Measurements from ENCODE around the gene DCTN1.
"Not testable (repeated sequence)": the region's sequence is repeated elsewhere in the genome, so short reads cannot be mapped to it uniquely, and the experiment has no call there.

The DCTN1 gene

DNA sequence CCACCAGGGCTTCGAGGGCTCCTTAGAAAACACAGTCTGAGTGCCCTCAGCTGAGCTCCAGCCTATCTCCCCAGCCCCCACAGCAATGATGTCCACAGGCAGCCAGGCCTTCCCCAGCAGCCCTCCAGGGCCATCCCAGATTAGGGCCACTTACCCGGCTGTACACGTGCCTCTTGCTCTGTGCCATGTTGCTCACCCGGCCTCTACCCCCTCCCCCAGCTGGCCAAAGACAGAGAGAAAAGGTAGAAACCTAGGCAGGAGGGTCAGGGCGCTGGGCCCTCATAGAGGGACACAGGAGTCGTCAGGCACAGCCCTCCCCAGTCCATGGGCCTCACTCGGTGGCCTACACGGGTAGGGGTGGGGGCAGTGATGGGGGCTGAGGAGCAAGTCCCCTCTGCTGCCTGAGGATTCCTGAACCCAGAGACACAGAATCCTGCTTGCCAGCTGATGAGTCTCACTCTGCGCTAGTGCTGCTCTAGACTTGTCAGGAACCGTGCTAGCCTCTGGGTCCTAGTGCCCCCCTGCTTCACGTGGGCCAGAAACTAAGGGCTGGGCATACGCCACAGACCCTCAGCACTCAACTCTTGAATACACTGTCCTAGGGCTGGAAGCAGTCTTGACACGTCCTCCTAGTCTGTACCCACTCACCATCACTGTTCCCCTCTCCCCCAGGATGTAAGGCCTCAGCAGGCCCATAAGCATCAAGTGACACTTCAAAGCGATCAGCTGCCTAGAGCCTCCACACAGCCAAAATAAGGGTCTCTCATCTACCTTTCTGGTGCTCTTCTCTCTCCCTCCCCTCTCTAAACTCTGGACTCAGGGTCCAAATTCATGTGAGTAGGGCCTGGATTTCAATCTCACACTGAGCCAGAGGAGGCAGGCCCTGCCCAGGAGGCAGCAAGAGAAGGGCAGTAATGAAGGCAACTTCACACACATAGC, at the start of gene DCTN1:
DCTN1 (minus strand) TSS at position 461 of the 939 bp plus-strand sequence; CDS start at position 187, 274 bp downstream.
- no peak for DNase-seq

DNA sequence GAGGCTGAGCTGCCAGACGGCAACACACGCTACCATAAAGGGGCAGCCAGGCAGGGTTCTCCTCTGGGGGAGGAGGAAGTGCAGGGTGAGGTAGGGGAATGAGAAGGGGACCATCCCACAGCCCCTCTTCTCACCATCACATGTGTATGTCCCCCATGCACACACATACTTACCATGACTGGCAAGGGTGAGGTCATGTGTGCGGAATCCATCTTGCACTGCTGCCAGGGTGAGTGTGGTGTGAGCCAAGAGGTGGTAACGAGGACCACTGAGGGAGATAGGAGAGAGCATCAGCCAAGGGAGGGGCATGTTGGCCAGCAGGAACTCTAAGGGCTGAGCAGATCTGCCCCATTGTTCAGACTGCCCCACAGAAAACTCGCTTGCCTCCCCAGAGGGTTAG, 48.6 kb upstream of the DCTN1 start:
- no peak for DNase-seq

DNA sequence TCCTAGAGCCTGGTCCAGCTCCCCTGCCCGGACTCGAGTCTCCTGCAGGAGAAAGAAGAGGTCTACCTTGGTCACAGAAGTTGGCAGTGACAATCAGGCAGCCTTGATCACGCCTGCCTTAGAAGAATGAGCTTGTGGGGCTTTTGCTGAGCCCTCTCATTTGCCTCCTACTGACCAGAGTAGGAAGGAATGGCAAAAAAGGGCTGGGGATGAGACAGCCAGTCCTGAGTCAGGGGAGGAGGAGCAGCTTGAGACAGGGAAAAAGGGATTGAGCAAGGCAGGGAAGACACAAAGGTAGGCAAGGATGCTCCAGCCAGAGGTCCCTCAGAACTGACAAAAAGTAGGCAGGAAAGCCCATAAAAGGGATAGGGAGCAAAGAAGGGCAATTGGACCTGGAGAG, 47.4 kb upstream of the DCTN1 start:
- DNase-seq: no peak

DNA sequence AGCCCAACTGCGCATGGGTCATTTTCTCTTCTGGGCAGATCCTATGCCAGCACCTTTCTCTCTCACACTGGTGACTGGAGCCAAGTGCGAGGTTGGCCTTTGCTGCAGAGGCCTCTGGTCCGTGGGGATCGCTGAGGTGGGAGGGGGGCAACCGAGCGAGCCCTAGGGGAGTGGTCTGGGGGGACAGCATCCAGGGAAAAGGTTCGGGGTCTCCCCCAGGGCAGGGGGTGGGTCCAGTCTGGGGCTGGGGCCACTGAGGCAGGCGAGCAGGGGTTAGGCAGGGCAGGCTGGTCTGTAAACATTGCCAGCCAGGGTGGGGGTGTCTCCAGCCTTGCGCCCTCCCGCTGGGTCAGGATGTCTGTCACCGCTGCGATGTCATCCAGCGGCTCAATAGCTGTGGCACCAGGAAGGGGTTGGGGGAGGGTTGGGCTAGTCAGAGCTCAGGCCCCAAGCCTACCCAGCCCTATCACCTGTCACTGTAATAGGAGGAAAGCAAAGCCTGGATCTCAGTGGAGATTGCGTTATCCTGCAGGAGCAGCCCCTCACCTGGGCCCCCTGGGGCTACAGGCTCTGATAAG, 46.2 kb upstream of the DCTN1 start:
- no peak for DNase-seq

DNA sequence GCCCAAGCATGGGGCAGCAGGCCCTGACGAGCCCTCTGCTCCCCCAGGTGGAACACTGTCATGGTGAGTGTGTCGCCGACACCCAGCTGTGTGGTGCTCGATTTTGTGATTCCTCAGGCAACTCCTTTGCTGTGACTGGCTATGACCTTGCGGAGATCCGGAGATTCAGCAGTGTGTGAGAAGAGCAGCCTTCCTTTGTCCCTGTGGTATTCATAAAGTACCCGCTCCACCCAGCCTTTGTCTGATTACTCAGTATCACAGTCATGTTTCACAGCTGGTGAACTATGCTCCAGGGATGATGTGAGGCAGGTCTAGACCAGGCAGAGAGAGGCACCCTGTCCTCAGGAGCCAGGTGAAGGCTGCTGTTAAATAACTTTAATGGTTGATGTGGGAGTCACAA, 45.4 kb upstream of the DCTN1 start:
- no peak for DNase-seq

DNA sequence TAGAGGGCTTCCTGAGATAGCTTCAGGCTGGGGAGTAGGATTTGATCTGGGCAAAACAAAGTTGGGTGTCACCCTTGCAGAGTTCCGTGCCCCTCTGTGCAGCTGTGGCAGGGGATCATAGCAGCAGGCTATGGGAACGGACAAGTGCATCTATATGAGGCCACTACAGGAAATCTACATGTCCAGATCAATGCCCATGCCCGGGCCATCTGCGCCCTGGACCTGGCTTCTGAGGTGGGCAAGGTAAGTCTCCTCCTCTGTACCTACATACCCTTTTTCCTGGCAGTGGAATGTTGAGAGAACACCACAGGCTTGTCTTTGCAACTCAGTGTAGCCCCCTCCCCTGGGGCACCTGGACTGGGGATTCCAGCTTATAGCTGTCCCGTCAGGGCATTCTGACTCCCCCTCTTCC, 44.9 kb upstream of the DCTN1 start:
- no peak for DNase-seq

DNA sequence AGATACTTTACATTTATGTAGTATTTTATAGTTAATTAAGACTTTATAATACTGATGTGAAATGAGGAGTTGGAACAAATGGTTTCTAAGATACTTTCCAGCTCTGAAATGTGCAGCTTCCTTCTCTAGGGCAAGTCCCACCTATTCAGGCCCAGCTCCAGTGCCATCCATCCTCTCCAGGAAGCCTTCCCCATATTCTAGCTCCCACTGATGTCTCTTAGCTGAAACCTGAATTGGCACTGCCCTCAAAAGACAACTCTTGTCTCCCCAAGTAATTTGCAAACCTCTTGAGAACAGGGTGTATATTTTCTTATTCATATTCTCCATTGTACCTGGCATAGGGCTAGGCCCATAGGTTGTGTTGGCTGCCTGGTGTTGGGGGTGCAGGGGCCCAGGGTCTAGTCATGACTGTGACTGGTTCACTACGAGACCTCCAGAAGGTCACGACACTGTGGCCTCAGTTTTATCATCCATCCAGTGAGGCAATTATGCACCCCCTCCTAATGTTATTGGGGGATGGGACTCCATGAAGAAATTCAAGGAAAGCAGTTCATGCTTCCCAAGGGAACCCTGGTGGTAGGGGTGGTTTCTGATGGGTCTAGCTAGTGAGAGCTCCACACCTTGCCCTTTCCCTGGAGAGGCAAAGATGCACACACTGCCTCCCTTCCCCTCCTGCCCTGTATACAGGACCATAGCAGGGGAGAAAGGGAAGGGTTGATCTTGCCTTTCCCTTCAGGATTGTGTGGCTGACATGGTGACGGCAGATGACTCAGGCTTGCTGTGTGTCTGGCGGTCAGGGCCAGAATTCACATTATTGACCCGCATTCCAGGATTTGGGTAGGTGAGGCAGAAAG, 44.3 kb upstream of the DCTN1 start:
- no peak for DNase-seq

DNA sequence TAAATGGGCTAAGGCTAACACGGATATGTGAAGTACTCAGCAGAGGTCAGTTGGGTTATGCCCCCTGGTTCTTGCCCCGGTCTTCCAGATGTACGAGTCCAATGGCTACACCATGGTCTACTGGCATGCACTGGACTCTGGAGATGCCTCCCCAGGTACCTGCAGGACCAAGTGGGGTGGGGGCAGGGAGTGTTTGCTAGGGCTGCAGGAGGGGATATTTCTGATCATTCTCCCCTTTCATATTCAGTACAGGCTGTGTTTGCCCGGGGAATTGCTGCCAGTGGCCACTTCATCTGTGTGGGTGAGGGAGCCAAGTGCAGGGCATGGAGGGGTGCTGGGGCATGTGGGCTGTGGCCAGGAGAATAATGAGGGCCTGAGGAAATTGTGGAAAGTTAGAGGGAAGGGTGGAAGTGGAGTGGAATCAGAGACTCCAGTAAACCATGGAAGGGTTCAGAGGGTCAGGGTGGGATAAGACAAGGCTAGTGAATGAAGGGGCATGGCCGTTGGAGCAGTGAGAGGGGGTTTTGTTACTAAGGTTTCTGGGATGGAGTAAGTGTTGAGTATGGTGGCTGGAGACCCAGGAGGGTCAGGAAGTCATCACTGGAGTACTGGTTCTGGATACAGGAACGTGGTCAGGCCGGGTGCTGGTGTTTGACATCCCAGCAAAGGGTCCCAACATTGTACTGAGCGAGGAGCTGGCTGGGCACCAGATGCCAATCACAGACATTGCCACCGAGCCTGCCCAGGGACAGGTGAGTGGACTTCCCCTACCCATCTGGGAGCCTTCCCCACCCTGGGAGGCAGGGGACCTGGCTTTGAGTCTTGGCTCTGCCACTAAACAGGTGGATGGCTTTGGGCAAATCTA, 43.4 kb upstream of the DCTN1 start:
- no peak for DNase-seq

DNA sequence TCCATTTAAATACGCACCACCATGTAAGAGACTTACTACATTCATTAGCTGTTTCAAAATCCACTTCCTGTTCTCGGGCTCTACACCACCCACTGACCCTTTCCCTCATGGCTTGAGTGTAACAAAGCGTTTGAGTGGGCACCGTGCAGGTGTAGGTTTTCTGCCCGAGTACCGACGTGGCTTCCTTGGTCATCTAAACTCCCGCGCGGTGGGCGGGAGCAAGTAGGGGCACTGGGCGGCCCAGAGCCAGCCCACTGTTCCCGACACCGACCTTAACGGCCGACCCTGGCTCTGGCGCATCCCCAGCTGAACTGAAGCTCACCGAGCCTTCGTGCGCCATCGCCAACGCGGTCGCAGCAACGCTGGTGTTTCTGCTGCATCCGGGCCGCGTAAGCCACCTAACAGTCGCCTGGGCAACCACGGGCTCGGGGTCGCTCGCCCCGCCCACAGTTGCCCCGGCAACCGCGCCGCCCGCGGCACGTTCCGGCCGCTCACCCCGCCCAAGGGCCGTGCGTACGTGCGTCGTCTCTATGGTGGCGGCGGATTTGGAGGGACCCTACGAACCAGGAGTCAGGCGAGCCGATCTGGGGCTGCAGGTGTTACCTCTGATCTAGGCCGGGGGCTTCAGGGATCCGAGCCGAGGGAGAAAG, 41.2 kb upstream of the DCTN1 start, which contains the start of the genes C2orf81 and WDR54:
C2orf81 (minus strand) TSS at position 399 of the 650 bp plus-strand sequence; CDS start at position 340, 59 bp downstream.
WDR54 (plus strand) TSS at position 510 of the 650 bp plus-strand sequence. CDS start 424 bp downstream, outside the sequence.
- peak; percentile 92 for DNase-seq

DNA sequence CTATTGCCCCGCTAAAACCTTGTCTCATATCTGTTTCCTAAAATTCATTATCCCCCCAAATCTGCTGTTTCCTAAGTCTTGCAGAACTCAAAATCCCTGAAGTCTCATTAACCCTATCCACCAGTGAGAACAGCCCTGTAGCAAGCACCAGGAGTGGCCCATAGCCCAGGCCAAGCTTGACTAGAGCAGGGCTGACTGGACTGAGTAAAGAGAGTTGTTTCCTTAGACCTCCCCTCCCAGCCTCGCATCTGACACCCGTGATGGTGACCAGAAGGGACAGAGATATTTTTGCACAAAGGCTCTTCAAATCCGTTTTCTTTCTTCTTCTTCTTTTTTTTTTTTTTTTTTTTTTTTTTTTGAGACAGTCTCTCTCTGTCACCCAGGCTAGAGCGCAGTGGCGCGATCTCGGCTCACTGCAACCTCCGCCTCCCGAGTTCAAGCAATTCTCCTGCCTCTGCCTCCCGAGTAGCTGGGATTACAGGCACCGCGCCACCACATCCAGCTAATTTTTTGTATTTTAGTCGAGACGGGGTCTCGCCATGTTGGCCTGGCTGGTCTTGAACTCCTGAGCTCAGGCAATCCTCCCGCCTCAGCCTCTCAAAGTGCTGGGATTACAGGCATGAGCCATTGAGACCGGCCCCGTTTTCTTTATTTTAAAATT, 40.5 kb upstream of the DCTN1 start:
- not testable (repeated sequence) for DNase-seq

DNA sequence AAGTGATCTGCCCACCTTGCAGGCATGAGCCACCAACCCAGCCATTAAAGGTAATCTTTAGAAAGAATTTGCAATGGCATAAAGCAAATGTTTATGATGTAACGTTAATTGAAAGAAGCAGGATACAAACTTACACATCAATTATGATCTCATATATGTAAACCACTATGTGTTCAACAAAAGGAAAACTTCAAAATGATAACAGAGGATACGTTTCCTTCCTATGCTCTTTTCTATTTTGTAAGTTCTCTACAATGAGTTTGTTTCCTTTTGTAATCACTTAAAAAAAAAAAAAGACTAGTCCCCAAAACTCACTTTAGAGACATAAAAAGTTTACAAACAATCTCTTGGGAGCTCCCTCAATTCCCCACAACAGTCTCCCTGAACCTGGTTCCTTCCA, 39.9 kb upstream of the DCTN1 start:
- no peak for DNase-seq

DNA sequence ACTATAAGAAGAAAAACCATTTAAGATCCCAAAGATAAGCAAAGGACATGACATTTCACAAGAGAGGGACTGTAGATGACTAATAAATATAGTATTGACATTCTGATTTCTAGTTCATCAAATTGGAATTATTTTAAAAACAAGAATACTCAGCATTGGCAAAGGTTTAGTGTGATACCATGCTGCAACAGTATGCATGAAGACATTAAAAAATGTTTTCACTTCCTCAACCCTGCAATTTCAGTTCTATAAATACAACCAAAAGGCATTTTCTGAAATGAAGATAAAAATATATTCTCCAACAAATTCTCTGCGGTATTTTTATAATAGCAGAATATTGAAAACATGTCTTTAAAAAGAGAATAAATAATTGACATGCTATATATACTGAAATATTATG, 39.2 kb upstream of the DCTN1 start:
- no peak for DNase-seq

DNA sequence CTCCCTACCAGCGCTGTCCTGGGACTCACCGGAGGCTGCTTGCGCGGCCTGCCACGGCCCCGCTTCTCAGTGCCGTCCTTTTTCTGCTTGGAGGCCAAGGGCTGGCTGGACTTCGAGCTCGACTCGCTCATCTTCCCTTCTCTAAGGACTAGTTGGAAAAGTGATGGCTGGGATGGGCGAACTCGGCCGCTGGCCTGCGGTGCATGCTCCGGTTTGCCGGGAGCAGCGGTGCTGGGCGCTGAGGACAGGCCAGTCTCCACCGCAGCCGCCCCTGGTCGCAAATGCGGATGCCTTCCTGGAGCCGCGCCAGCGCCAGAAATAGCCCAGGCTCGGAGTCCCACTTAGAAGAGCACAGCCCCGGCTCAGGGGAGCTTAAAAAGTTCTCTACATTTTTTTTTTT, 38.2 kb upstream of the DCTN1 start:
- DNase-seq: no peak

DNA sequence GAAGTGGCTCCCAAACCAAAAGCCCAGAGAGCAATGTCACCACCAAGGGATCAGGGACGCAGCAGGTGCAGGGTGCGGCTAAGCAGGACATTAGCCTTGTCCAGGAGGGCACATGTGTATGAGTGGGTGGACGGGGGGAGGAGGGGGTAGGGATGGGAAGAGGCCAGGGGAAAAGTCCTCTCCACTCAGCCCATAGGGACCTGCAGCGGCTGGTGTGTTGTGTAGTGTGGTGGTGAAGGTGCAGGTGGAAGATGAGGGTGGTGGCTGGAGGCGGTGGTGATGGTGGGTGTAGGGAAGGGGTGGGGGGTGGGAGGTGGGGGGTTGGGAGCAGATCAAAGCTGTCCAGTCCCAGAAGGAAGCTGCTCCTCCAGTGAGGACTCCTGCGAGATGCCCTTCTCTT, 37.7 kb upstream of the DCTN1 start:
- no peak for DNase-seq

DNA sequence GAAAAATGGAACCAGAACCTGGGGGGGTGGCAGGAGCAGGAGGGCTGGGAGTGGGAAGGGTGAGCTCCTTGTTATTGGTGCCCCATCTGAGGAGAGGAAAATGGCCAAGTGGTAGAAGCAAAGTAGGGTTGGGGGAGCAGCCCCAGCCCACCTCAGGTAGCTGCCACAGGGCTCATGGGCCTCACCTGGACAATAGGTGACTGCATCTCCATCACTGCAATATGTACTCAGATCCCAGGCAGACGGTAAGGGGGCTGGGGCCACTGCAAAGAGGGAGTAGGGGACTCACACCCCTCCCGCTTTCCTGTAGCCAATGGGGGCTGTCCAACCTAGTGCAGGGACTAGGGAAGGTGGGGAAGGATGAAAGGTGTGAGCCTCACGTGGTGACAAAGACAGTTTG, 37.1 kb upstream of the DCTN1 start:
- no peak for DNase-seq

DNA sequence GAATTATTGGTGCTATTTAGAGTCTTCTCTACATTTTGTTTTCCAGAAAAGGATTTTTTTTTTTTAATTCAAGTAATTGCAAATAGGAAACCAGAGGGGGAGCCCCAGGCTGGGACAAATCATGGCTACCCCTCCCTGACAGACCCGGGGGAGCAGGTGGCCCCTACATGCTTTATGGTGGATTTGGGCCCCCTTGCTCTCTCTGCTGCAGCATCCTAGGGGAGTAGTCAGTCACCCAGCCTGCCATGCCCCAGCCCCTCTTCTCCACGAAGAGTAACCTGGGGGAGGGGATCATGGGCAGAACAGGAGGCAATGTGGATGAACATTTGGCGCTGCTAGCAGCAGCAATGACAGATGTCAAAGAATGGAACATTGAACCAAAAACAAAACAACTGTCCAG, 36.7 kb upstream of the DCTN1 start:
- DNase-seq: no peak

DNA sequence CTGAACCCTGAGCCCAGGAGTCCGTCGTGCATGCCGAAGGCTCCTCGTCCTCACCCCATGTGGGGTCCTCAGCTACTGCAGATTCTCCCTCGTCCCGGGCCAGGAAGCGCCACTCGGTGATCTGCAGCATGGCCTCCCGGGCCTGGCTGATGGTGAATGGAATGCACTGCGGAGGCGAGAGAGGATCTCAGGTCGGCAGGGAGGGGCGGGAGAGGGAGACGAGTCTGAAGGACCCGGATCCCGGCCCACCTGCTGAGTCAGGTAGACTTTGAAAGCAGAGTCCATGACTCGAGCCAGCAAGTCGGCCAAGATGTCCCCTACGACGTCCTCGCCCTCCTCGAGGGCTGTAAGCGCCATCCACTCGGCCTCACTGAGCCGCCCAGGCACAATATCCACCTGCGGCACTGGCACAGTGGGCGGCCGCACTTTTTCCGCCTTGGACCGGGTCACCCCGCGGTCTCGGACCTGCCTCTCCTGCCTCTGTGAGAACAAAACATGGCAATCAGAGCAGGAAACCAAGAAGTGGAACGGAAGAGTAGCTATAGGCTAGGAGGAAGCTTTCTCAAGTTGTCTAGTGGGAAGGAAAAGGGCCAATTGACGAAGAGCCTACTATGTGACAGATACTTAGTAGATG, 35.8 kb upstream of the DCTN1 start:
- DNase-seq: no peak

DNA sequence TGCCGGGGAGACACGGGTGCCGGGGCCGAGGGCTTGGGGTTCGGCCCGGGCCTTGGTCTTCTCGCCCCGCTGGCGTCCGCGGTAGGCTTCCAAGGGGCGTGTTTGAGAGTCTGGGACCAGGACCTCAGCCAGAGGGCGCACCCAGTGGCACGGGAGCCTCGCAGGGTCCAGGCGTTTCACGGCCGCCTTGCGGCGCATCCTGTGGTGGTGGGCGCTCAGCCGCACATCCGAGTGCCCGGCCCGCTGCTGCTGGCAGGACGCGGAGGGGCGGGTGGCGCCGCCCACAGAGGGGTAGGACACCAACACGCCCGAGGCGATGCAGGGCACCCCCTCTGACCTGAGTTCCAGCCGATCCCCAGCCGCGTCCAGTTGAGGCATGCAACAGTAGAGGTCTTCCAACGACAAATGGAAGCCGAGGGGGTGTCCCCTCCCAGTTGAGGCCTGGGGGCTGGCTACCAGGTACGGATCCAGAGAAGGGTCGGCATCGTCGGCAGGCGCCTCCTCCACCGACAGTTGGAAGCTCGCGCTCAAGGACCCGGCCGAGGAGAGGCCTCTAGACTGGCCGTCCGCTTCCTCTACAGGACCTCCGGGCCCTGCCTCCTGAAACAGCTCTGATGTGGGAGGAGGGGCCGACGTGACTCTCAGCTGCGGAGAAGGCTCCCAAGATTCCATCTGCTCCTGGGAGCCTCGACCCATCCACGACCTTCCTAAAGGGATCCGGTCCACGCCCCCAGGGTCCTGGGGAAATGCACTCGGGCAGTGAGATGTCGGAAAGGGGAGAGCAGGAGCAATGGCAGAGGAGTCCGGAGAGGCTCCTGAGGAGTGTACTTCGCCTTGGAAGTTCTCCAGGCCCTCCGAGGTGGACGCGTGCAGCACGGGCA, 35.0 kb upstream of the DCTN1 start:
- peak; percentile 33 for DNase-seq

DNA sequence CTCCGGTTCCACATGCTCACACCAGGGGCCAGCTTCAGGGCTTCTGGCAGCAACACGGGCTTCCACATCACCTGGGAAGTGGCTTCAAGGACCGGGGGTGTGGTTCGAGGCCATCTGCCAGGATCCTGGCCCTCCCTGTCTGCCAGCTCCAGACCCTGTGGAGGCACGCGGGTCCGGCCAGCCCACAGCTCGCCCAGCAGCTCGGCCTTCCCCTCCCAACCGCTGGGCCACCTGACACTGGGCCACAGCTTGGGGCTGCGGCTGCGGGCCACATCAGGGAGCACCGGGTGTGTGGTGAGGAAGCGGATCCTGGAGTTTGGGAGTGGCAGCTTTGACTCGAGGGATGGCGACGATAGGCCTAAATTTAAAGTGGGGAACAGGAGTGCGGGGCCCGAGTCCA, 34.3 kb upstream of the DCTN1 start:
- DNase-seq: no peak
